ENCODE results near the gene SLC22A23. TPM values are rescaled to one million over a fixed set of nuclear protein-coding genes. Genes with fewer than 3 reads are reported as not detected.

Gene SLC22A23
- total RNA-seq, 4 donors from 2014 or later, result 16.6 to 21.8 (median 17.6) TPM

GRCh38 chr6:3324262-3324942 is 132.4 kb downstream of the SLC22A23 start:
- TF ChIP-seq POLR2A (IDR thresholded peaks at IDR 0.05) (no peak), CTCF (IDR thresholded peaks at IDR 0.05) (no peak)
- Histone ChIP-seq H3K27me3 (no peaks in the 10 kb centered on the region), H3K4me3 (replicated peaks in 1 of 3) (no peak overlapping the region), H3K27ac (peak overlapping the region in 2 of 3 donors; percentile 22 to 23), H3K9me3 (no peaks in the 10 kb centered on the region), H3K36me3 (no peaks in the 10 kb centered on the region), H3K4me1 (peaks cover 0 to 13% of the 10 kb centered on the region in 2 donors)
- DNase-seq, result no peak
- WGBS, 2 donors, result 74 to 87% methylated on average over 12 of the region's 12 CpGs
- intact Hi-C loops (cut with DNase I), result no loop called here

GRCh38 chr6:3323696-3324261 is 133.1 kb downstream of the SLC22A23 start:
- intact Hi-C loops (cut with DNase I), result no loop called here
- WGBS, 2 donors, result 83 to 86% methylated on average over 15 to 21 of the region's 21 CpGs
- Histone ChIP-seq H3K9me3 (no peaks in the 10 kb centered on the region), H3K27ac (peak overlapping the region in 1 of 3 donors; percentile 23), H3K4me1 (peaks cover 0 to 12% of the 10 kb centered on the region in 2 donors), H3K4me3 (replicated peaks in 1 of 3) (no peak overlapping the region), H3K36me3 (no peaks in the 10 kb centered on the region), H3K27me3 (no peaks in the 10 kb centered on the region)
- DNase-seq, result no peak
- TF ChIP-seq CTCF (IDR thresholded peaks at IDR 0.05), result no peak
- TF ChIP-seq POLR2A (IDR thresholded peaks at IDR 0.05), result no peak

- Histone ChIP-seq H3K4me3 (replicated peaks in 1 of 3) (no peak overlapping the region), H3K9me3 (no peaks in the 10 kb centered on the region), H3K4me1 (peaks cover 0 to 9% of the 10 kb centered on the region in 2 donors), H3K36me3 (no peaks in the 10 kb centered on the region), H3K27me3 (no peaks in the 10 kb centered on the region), H3K27ac (no peak overlapping the region)
- intact Hi-C loops (cut with DNase I), result no loop called here
- 87 to 94% methylated on average over 3 of the region's 3 CpGs for WGBS, 2 donors
- no peak for DNase-seq
- TF ChIP-seq POLR2A (IDR thresholded peaks at IDR 0.05) (no peak), CTCF (IDR thresholded peaks at IDR 0.05) (no peak)
These were observed 133.7 kb downstream of the SLC22A23 start for GRCh38 chr6:3323148-3323547.

GRCh38 chr6:3322366-3322890 is 134.4 kb downstream of the SLC22A23 start:
- H3K27me3 ChIP-seq, result no peaks in the 10 kb centered on the region
- H3K4me1 ChIP-seq, result peaks cover 0 to 9% of the 10 kb centered on the region in 2 donors
- no peak for DNase-seq
- no peaks in the 10 kb centered on the region for H3K9me3 ChIP-seq
- no peak for TF ChIP-seq POLR2A (IDR thresholded peaks at IDR 0.05)
- TF ChIP-seq CTCF (IDR thresholded peaks at IDR 0.05), result no peak
- no peaks in the 10 kb centered on the region for H3K36me3 ChIP-seq
- H3K27ac ChIP-seq, result no peak overlapping the region
- intact Hi-C loops (cut with DNase I), result no loop called here
- 91 to 96% methylated on average over 11 to 13 of the region's 14 CpGs for WGBS, 2 donors
- no peak overlapping the region for H3K4me3 ChIP-seq (replicated peaks in 1 of 3)

GRCh38 chr6:3321875-3322274 is 135.0 kb downstream of the SLC22A23 start:
- Histone ChIP-seq H3K4me3 (replicated peaks in 1 of 3) (no peak overlapping the region), H3K27me3 (no peaks in the 10 kb centered on the region), H3K27ac (no peak overlapping the region), H3K36me3 (no peaks in the 10 kb centered on the region), H3K4me1 (peaks cover 0 to 9% of the 10 kb centered on the region in 2 donors), H3K9me3 (no peaks in the 10 kb centered on the region)
- DNase-seq, result no peak
- intact Hi-C loops (cut with DNase I), result no loop called here
- TF ChIP-seq CTCF (IDR thresholded peaks at IDR 0.05) (no peak), POLR2A (IDR thresholded peaks at IDR 0.05) (no peak)
- WGBS, 2 donors, result 92 to 95% methylated on average over 8 of the region's 8 CpGs
